ENCODE results near the gene BRCA2.
"Not testable (repeated sequence)": the region's sequence is repeated elsewhere in the genome, so short reads cannot be mapped to it uniquely, and the experiment has no call there.

The BRCA2 gene

GRCh38 chr13:32310134-32310706, 5.1 kb upstream of the BRCA2 start:
- DNase-seq: peak; percentile 84

DNA sequence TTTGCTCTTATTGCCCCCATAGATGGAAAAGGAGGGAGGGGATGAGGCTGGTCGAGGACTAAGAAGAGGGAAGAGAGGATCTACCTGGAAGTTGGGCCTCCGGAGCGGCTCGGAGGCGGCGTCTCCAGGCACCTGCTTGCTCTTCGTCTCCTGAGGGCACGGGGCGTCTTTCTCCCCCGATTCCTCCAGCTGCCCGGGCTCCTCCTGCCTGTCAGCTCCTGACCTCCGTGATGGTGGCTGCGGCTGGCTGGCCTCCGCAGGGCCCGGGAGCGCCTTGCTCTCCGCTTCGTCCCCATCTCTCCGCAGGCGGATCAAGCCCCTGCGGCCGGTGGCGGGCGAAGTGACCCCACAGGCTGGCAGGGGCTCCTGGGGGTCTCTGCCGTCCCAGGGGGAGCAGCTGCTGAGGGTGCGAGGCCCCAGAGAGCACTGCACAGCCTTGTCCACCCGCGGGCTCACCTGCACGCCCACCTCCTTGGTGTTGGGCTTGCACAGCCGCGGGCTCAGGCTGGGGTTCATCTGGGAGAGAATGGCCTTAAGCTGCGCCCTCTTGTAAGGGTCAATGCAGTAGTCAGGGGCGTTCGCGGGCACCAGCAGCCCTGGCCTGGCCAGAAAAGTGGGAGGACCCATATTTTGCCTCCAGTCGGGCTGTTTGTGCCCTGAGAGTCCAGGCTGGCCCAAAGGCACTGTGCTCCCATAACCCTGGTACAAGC, 4.0 kb upstream of the BRCA2 start:
- DNase-seq: no peak

GRCh38 chr13:32314271-32315237, 754 bp upstream of the BRCA2 start:
- peak; percentile 87 for DNase-seq

DNA sequence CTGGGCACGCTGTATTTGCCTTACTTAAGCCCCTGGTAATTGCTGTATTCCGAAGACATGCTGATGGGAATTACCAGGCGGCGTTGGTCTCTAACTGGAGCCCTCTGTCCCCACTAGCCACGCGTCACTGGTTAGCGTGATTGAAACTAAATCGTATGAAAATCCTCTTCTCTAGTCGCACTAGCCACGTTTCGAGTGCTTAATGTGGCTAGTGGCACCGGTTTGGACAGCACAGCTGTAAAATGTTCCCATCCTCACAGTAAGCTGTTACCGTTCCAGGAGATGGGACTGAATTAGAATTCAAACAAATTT, 676 bp downstream of the BRCA2 start:
- no peak for DNase-seq

DNA sequence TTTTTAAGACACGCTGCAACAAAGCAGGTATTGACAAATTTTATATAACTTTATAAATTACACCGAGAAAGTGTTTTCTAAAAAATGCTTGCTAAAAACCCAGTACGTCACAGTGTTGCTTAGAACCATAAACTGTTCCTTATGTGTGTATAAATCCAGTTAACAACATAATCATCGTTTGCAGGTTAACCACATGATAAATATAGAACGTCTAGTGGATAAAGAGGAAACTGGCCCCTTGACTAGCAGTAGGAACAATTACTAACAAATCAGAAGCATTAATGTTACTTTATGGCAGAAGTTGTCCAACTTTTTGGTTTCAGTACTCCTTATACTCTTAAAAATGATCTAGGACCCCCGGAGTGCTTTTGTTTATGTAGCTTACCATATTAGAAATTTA, 1.2 kb downstream of the BRCA2 start:
- peak; percentile 67 for DNase-seq

DNA sequence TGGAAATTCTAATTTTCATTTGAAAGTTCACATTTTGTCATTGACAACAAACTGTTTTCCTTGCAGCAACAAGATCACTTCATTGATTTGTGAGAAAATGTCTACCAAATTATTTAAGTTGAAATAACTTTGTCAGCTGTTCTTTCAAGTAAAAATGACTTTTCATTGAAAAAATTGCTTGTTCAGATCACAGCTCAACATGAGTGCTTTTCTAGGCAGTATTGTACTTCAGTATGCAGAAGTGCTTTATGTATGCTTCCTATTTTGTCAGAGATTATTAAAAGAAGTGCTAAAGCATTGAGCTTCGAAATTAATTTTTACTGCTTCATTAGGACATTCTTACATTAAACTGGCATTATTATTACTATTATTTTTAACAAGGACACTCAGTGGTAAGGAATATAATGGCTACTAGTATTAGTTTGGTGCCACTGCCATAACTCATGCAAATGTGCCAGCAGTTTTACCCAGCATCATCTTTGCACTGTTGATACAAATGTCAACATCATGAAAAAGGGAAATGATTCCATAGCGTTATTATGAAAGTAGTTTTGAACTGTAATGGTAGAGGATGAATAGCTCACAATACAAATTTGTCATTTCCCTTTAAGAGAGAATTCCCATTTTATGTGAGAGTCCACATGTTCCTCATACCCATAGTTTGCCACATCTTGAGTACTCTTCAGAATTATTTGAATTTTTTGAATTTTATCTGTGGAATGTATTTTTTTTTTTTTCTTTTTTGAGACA, 2.6 kb downstream of the BRCA2 start:
- no peak for DNase-seq

GRCh38 chr13:32320528-32320927, 5.2 kb downstream of the BRCA2 start:
- DNase-seq: no peak

- no peak for DNase-seq
Measured at GRCh38 chr13:32323912-32324311, 8.6 kb downstream of the BRCA2 start.

GRCh38 chr13:32330441-32330840, 15.1 kb downstream of the BRCA2 start:
- DNase-seq: no peak

DNA sequence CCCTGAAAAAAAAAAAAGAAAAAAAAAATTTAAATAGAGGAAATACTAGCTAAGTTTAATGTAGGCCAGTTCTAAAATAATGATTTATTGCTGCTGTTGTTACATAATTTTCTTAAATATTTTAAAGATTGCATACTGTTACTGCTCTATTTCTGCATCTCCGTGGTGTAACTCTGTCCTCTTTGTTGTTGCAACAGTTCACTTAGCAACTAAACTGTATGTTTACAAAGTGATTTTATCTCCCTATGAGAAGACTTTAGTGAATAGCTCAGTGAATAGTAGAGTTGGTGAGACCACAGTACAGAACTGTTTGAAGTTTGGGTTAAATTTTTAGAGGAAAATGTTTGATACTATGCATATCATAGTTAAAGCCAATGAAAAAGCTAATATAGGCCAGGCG, 19.4 kb downstream of the BRCA2 start:
- DNase-seq: peak; percentile 18

DNA sequence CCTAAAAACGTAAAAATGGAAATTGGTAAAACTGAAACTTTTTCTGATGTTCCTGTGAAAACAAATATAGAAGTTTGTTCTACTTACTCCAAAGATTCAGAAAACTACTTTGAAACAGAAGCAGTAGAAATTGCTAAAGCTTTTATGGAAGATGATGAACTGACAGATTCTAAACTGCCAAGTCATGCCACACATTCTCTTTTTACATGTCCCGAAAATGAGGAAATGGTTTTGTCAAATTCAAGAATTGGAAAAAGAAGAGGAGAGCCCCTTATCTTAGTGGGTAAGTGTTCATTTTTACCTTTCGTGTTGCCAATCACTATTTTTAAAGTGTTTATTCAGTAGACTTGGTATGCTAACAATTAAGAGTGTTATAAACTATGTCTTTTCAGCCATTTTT, 25.6 kb downstream of the BRCA2 start:
- peak; percentile 59 for DNase-seq

DNA sequence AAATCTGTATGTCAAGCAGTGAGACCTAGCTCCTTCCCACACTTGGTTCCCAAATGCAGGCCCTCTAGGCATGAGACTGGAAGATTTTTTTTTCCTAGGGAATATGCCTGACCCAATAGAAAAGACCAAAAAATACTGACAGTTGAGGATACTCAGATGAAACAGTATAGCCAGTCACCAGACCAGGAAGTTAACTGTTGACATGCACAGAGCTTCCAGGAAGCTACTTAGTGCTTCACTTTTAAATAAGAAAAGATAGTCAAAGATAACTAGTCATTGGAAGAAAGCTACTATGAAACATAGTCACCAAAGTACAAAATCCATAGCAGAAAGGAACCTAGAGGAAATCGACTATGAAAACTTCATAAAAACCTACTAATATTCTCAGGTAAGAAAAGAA, 32.3 kb downstream of the BRCA2 start:
- no peak for DNase-seq

DNA sequence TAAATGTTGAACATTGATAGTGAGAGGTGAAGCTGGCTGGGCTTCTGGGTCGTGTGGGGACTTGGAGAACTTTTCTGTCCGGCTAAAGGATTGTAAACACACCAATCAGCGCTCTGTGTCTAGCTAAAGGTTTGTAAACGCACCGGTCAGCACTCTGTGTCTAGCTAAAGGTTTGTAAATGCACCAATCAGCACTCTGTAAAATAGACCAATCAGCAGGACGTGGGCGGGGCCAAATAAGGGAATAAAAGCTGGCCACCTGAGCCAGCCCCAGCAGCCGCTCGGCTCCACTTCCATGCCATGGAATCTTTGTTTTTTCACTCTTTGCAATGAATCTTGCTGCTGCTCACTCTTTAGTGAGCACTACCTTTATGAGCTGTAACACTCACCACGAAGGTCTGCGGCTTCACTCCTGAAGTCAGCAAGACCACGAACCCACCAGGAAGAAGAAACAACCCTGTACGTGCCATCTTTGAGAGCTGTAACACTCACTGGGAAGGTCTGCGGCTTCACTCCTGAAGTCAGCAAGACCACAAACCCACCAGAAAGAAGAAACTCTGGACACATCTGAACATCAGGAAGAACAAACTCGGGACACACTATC, 35.6 kb downstream of the BRCA2 start:
- not testable (repeated sequence) for DNase-seq

GRCh38 chr13:32354040-32354439, 38.7 kb downstream of the BRCA2 start:
- no peak for DNase-seq

- not testable (repeated sequence) for DNase-seq
Measured at GRCh38 chr13:32355935-32356334, 40.6 kb downstream of the BRCA2 start.

GRCh38 chr13:32362574-32362973, 47.3 kb downstream of the BRCA2 start:
- DNase-seq: peak; percentile 46

DNA sequence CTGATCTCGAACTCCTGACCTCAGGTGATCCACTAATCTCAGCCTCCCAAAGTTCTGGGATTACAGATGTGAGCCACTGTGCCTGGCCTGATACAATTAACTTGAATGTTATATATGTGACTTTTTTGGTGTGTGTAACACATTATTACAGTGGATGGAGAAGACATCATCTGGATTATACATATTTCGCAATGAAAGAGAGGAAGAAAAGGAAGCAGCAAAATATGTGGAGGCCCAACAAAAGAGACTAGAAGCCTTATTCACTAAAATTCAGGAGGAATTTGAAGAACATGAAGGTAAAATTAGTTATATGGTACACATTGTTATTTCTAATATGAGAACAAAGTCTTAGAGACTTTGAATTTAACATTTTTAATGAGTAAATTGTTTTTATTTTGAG, 55.5 kb downstream of the BRCA2 start:
- no peak for DNase-seq

- no peak for DNase-seq
Measured at GRCh38 chr13:32376642-32377415, 61.5 kb downstream of the BRCA2 start.

GRCh38 chr13:32378012-32378411, 62.7 kb downstream of the BRCA2 start:
- no peak for DNase-seq

- DNase-seq: peak; percentile 61
Measured at GRCh38 chr13:32381539-32381938, 66.2 kb downstream of the BRCA2 start.

DNA sequence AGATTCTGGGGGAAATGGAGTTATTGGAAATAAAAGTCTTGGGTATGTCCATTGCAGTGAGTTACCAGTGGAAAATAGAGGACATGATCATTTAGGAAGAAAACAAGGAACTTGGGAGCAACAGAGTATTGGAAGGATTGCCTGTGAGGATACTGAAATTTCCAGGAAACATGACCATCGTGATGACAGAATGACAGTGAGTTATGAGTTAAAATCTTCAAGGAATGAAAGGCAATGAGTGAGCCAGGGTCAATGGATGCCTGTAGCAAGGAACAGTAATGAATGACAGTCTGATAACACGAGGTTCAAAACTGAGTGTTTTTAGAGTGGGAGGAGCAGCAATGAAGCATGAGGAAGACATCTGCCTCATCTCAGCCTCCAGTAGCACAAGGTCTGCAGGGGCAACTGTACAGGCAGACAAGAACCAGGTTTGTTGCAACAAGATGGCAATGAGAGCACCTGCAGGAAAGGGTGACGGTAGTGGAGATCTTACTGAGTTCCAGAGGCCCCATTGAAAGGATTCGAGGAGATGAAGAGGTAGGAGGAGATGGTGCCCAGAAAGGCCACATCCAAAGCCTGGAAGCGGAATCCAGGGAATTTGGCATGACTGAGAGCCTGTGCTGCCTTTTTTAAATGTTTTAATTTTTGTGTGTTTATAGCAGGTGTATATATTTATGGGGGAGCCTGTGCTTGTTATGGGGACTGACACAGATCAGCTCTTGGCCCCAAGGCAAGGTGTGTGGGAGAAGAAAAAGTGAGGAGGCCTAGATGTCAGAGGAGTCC, 68.7 kb downstream of the BRCA2 start:
- DNase-seq: no peak
